SHP77 (cell line): Measurements from ENCODE around the gene EIF4B.
"Not testable (repeated sequence)": the region's sequence is repeated elsewhere in the genome, so short reads cannot be mapped to it uniquely, and the experiment has no call there.

Experiments used
- DNase-seq, 2 experiments: peaks; one replicate each; lab custom pipeline; 2025; lab: John Stamatoyannopoulos, UW

The EIF4B gene, protein sequence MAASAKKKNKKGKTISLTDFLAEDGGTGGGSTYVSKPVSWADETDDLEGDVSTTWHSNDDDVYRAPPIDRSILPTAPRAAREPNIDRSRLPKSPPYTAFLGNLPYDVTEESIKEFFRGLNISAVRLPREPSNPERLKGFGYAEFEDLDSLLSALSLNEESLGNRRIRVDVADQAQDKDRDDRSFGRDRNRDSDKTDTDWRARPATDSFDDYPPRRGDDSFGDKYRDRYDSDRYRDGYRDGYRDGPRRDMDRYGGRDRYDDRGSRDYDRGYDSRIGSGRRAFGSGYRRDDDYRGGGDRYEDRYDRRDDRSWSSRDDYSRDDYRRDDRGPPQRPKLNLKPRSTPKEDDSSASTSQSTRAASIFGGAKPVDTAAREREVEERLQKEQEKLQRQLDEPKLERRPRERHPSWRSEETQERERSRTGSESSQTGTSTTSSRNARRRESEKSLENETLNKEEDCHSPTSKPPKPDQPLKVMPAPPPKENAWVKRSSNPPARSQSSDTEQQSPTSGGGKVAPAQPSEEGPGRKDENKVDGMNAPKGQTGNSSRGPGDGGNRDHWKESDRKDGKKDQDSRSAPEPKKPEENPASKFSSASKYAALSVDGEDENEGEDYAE

DNA sequence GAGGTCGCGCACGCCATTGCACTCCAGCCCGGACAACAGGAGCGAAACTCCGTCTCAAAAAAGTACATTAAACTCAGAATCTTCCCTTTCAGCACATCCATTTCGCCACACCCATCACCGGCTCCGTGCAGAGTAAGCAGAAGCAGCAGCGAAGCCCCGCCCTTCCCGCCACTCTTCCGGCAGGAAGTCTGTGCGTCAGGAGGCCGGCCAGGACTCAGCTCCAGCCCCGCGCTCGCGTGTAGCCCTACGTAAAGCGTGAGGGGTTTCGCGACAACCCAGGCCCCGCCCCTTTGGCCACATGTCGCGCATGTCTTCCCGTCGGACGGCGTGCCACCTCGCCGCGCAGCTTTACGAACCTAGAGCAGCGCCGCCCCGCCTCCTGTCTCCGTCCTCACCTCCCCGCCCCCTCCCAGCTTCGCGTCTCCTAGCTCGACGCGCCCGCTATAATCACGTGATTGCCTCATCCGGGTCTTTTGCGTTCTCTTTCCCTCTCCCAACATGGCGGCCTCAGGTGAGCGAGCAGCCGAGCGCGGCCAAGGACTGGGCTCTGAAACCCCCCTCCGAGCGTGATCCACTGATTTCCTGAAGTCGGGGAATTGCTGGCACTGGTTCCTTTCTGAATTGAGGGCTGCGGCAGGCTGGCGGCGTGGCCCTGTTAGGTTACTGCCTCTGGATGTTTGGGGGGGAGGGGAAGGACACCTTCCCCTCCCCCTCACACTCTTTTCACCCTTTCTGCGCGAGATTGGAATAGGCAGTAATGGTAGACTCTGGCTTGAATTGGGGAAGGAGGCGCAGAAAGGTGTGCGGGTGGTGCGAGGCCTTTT lies at the start of gene EIF4B:
TSS of gene EIF4B (plus strand) at position 471 of the 824 bp plus-strand sequence. CDS start at position 499, 28 bp downstream.
- peak; percentile 99 for DNase-seq

DNA sequence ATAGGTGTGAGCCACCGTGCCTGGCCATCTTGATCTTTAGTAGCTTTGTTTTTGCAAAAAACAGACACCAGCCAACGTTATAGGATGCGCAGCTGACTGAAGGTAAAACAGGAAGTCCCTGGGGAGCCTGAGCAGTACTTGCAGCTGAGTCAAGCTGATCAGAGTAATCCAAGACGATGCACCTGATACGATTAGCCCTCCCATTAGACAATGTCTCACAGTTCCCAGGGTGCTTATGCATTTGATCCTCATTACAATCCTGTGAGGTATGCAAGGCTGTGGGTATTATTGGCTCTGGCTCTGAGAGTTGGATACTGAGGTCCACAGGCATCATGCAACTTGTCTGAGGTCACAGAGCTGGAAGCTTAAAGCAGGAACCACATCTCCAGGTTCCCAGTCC lies 49.3 kb upstream of the EIF4B start:
- DNase-seq: peak in 1 of 2 experiments; percentile 11

GRCh38 chr12:52964556-52965336 lies 41.5 kb upstream of the EIF4B start:
- no peak for DNase-seq

DNA sequence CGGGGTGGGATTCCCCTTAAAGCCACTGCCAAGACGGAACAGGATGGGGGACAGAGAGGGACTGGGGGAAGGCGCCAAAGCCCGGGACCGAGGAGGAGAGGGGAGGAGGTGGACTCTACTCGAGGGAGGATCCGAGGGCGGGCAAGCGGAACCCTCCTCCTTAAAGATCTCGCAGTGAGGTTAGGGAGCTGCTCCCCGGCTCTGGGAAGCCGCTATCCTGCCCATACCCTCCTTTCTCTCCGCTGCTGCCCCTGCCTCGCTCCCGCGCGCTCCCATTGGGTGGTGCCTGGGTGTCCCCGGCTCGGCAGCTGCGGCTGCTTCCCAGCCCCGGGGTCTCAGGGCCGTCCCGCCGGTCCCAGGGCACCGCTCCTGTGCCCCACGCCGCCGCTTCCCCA lies 40.9 kb upstream of the EIF4B start:
- DNase-seq: no peak

DNA sequence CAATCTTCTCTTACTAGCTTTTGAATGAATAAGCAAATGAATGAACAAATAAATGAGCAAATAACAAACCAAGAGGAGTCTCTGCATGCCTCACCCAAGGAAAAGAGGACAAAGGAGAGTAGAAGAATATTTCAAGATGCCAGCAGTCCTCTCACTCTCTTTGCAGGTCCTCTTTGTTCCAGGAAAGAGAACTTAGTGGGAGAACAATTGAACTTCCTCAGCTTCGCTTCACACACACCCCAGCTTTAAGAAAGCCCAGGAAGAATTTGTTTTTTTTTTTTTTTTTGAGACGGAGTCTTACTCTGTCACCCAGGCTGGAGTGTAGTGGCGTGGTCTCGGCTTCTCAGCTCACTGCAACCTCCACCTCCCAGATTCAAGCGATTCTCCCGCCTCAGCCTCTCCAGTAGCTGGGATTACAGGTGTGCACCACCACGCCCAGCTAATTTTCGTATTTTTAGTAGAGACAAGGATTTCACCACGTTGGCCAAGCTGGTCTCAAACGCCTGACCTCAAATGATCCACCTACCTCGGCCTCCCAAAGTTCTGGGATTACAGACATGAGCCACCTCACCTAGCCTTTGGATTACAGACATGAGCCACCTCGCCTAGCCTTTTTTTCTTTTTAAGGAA lies 37.0 kb upstream of the EIF4B start:
- DNase-seq: no peak

- DNase-seq: no peak
Observed at GRCh38 chr12:52969828-52970569, 36.3 kb upstream of the EIF4B start.

DNA sequence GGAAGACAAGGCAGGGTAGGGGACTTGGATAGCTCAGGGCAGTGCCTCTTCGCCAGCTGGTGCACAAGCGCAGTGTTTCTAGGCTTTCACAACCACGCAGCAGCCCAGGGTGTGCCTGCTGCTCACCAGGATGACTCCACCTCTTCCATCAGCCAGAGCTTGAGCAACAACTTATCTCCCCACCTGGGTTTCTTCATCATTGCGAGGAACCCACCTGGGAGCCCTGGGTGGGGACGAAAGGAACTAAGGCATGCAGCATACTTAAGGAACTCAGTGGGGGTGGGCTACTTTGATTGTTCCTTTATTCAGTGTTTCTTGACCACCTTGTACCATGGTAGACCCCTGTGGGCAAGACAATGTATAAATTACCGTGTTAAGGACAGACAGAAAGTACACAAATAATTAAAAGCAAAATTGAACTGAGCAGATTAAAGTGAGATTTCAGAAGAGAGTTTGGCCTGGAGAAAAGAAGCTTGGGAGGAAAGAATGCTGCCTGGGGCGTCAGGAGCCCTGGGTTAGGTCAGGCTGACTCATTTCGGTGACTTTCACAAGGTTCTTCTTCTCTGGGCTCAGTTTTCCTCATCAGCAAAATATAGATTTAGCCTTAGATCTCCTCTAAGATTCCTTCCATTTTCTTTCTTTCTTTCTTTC lies 34.5 kb upstream of the EIF4B start:
- DNase-seq: no peak

- no peak for DNase-seq
Observed at GRCh38 chr12:52975204-52975603, 31.1 kb upstream of the EIF4B start.

DNA sequence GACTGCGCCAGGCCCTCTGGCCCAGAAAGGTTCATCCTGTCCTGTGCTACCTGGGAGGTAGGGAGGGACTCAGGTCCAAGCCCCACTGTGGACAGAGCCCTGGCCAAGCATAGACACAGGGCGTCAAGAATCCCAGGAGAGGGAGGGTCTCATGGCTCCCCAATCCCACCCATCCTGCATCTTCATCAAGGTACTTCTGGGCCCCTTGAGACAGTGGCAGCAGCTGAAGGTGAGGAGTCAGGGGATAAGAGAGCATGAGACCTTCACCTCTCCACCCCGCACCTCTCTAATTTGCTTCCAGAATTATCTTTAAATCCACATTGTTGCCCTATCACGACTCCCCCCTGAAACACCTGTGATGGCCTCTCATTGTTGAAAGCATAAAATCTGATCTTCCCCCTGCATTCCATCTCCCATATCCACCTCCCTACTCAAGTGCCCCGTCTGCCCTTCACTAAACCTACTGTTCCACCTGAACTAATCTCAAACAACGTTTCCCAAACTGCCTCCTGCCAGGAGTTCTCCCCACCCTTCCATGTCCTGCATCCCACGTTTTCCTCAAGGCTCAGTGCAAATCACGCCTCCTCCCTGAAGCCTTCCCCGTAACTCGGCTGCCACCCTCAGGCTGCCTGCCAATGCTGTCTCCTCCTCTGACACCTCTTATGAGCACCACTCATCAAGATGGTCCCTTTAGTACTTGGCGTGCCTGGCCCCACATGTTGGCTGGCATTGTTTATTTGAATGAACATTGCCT lies 30.3 kb upstream of the EIF4B start:
- DNase-seq: peak; percentile 52

DNA sequence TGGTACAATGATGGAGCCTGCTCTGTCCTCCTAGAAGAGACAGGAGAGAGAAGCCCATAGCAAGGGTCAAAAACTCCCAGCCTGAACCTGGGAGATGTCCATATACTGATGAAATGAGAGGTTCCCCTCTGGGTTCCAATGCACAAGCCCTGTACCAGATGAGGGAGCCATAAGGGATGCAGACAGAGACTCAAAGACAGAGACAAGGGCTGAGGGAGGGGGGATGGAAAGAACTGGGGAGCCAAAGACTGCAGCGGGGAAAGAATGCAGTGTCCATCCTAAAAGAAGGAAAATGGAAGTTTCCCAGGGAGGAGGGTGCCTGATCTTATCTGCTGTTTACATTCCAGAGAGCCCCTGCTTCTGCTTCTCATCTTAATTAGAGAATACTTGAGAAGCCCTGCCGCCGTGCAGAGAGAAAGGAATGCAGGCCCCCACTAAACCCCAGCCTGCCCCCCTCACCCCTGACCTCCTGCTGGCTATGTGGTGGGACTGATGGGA lies 29.6 kb upstream of the EIF4B start:
- DNase-seq: no peak

DNA sequence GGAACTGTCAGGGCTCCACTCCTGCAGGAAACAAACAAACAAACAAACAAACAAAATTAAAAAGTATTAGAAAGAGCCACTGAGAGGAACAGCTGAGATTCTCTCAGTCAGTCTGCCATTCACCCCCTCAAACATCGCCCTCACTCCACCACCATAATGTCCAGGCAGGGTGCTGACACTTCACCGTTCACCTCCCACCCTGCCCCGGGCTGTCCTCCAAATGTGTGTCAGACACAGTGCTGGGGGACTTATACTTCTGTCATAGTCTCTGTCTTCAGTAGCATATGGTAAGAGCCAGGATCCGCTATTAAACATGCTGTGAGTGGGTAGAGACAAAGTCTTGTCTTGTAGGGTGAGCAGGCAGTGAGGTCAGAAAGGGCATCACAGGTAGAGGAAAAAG lies 29.1 kb upstream of the EIF4B start:
- DNase-seq: no peak

GRCh38 chr12:52980096-52980649 lies 26.1 kb upstream of the EIF4B start:
- DNase-seq: no peak

DNA sequence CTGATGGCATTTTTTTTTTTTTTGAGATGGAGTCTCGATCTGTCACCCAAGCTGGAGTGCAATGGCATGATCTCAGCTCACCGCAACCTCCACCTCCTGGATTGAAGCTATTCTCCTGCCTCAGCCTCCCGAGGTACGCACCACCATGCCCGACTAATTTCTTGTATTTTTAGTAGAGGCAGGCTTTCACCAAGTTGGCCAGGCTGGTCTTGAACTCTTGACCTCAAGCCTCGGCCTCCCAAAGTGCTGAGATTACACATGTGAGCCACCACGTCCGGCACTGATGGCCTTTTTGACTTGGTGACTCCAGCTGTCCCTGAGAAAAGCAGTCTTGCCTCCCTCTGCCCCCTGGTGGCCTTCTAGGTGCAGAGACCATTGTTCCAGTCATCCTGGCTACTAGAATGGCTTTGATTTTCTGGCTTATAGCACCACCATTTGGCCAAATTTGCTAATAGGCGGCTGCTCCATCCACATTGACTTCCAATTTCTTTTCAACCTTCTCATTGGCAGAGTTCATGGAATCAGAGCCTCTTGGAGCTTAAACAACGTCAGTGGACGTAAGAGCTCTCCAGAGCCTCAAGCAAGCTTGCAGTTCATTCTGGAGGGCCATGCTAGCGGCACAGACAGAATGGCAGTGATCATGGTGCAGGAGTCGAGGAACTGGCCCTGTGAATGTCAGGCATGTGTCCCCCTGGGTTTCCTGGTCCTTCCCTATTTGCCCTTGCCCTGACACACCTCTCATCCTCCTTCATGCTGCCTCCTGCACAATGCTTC lies 25.4 kb upstream of the EIF4B start:
- DNase-seq: peak; percentile 92 to 93

DNA sequence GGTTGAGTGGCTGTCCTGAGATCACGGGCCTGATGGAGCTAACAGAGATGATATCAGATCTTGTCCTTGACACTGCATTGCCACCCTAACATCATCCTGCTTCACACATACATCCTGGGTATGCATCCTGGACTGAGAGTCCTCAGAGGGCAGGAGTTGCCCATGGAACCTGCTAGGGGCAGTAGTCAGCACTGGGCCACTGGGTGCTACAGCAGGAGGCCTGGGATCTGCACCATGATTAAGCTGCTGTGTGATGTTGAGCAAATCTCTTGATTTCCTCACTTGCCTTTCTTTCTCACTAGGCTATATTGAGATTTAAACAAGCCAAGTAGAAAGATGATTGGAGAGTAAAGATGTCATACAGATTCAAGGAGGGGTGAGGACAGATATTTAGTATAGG lies 22.1 kb upstream of the EIF4B start:
- DNase-seq: peak in 1 of 2 experiments; percentile 21

- no peak for DNase-seq
Observed at GRCh38 chr12:52988898-52989297, 17.4 kb upstream of the EIF4B start.

- no peak for DNase-seq
Observed at GRCh38 chr12:52990206-52990605, 16.1 kb upstream of the EIF4B start.

DNA sequence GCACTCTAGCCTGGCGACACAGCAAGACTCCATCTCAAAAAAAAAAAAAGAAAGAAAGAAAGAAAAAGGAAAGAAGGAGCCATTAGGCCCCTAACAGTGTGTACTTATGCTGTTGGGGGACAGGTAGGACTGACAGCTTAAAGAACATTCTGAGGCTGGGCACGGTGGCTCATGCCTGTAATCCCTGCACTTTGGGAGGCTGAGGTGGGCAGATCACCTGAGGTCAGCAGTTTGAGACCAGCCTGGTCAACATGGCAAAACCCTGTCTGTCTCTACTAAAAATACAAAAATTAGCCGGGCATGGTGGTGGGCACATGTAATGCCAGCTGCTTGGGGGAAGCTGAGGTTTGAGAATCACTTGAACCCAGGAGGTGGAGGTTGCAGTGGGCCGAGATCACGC lies 14.0 kb upstream of the EIF4B start:
- DNase-seq: not testable (repeated sequence)
